Measurements from ENCODE around the gene SCN8A.

DNA sequence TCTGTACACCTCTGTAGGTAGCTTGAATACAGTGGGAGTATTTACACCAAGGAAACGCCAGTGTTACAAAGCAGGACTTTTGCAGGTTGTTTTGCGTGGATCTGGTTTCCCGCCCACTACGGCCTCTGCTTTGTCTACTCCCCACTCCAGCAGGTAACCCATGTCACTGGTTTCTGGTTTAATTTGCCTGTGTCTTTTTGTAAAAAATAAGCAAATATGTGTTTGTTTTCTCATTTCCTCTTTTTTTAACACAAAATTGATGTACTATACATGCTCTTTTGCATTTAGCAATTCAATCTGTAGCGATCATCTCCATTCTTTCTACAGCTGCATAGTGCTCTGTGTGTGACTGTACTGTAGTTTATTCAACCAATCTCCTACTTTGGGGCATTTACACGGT, 43.4 kb upstream of the SCN8A start:
- TF ChIP-seq CTCF (IDR thresholded peaks at IDR 0.05; ENCODE audit: low read length) (no peak), EZH2 (optimal IDR thresholded peaks at IDR 0.05; ENCODE audit: low read depth, low read length) (no peak), EZH2phosphoT487 (IDR thresholded peaks at IDR 0.05; ENCODE audit: low read length) (no peak)

Data from MM.1S (cell line).